ENCODE measurements around the gene NPHS1. TPM values are rescaled to one million over a fixed set of nuclear protein-coding genes. Genes with fewer than 3 reads are reported as not detected.

NPHS1 gene
- total RNA-seq, 4 donors from 2014 or later: 0.14 TPM; not detected in 3

DNA sequence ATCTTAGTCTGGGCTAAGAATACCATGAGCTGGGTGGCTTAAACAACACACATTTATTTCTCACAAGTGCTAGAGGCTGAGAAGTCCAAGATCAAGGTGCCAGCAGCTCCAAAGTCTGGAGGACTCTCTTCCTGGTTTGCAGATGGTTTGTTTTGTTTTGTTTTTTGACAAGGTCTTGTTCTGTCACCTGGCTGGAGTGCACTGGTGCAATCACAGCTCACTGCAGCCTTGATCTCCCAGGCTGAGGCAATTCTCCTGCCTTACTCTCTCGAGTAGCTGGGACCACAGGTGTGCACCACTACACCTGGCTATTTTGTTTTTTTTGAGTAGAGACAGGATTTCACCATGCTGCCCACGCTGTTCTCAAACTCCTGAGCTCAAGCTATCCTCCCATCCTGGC lies 31.6 kb upstream of the NPHS1 start:
- intact Hi-C loops (cut with DNase I; ENCODE audit: low total_unique reads): loop anchor here (10.0 kb wide), 1 partner anchor 51 kb away; the partner anchor contains the start of gene LRFN3

DNA sequence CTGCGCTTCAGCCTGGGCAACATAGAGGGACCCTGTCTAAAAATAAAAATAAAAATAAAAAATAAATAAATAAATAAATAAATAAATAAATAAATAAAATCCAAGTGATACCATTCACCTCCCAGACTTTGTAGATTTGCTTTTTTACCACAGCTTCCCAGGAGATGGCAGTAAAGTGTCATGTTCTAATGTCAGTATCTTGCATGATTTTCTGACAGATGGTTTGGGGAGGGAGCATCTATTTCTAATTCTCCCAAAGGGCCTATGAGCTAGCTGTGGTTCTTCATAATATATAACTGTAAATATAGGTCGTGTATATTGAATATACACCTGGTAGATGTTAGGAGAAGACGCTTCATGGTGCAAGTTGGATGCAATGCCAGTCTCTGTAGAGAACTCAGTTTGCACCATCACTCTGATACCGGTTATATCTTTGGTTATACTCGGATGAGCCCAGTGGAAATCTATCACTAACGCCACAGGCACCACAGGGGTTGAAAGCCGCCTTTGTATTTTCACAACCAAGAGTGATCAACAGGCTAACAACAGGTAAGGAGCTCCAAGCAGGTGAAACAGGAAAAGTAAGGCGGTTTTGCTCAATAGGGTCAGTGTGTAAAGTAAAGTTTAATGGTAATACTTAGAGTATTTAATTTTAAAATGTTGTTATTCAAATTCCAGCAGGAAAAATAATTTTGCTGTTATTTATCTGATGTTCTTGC lies 30.0 kb upstream of the NPHS1 start:
- H3K4me1 ChIP-seq: no peaks in the 10 kb centered on the region
- no peaks in the 10 kb centered on the region for H3K36me3 ChIP-seq
- H3K27me3 ChIP-seq: peaks cover 0 to 7% of the 10 kb centered on the region in 2 donors
- intact Hi-C loops (cut with DNase I; ENCODE audit: low total_unique reads): loop anchor here (10.0 kb wide), 1 partner anchor 53 kb away; the partner anchor contains the start of gene LRFN3
- no peak overlapping the region for H3K4me3 ChIP-seq
- TF ChIP-seq POLR2A (IDR thresholded peaks at IDR 0.05): no peak
- TF ChIP-seq, protein P1, sequence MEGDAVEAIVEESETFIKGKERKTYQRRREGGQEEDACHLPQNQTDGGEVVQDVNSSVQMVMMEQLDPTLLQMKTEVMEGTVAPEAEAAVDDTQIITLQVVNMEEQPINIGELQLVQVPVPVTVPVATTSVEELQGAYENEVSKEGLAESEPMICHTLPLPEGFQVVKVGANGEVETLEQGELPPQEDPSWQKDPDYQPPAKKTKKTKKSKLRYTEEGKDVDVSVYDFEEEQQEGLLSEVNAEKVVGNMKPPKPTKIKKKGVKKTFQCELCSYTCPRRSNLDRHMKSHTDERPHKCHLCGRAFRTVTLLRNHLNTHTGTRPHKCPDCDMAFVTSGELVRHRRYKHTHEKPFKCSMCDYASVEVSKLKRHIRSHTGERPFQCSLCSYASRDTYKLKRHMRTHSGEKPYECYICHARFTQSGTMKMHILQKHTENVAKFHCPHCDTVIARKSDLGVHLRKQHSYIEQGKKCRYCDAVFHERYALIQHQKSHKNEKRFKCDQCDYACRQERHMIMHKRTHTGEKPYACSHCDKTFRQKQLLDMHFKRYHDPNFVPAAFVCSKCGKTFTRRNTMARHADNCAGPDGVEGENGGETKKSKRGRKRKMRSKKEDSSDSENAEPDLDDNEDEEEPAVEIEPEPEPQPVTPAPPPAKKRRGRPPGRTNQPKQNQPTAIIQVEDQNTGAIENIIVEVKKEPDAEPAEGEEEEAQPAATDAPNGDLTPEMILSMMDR (IDR thresholded peaks at IDR 0.05): peak; percentile 46 to 68 (median 60)
- no peaks in the 10 kb centered on the region for H3K9me3 ChIP-seq
- DNase-seq: peak in 1 of 2 donors; percentile 60
- no peak overlapping the region for H3K27ac ChIP-seq

More for the DNA sequence above, 31.6 kb upstream of the NPHS1 start:
- Histone ChIP-seq H3K4me1 (no peaks in the 10 kb centered on the region), H3K36me3 (no peaks in the 10 kb centered on the region), H3K27ac (no peak overlapping the region), H3K9me3 (no peaks in the 10 kb centered on the region), H3K4me3 (no peak overlapping the region), H3K27me3 (peaks cover 0 to 7% of the 10 kb centered on the region in 2 donors)
- no peak for TF ChIP-seq POLR2A (IDR thresholded peaks at IDR 0.05)
- TF ChIP-seq, protein P1 (IDR thresholded peaks at IDR 0.05): no peak
- no peak for DNase-seq

GRCh38 chr19:35879770-35880317 lies 27.5 kb upstream of the NPHS1 start:
- no peak for TF ChIP-seq POLR2A (IDR thresholded peaks at IDR 0.05)
- TF ChIP-seq, protein P1 (IDR thresholded peaks at IDR 0.05): no peak
- Histone ChIP-seq H3K4me1 (no peaks in the 10 kb centered on the region), H3K27me3 (peaks cover 0 to 7% of the 10 kb centered on the region in 2 donors), H3K9me3 (no peaks in the 10 kb centered on the region), H3K27ac (no peak overlapping the region), H3K36me3 (no peaks in the 10 kb centered on the region), H3K4me3 (no peak overlapping the region)
- peak; percentile 70 to 81 for DNase-seq
- intact Hi-C loops (cut with DNase I; ENCODE audit: low total_unique reads): loop anchor here (10.0 kb wide), 1 partner anchor 55 kb away; the partner anchor contains the start of gene LRFN3

GRCh38 chr19:35879068-35879467 lies 26.8 kb upstream of the NPHS1 start:
- Histone ChIP-seq H3K36me3 (no peaks in the 10 kb centered on the region), H3K4me1 (no peaks in the 10 kb centered on the region), H3K4me3 (no peak overlapping the region), H3K9me3 (no peaks in the 10 kb centered on the region), H3K27ac (no peak overlapping the region), H3K27me3 (peaks cover 0 to 7% of the 10 kb centered on the region in 2 donors)
- TF ChIP-seq POLR2A (IDR thresholded peaks at IDR 0.05): no peak
- TF ChIP-seq, protein P1 (IDR thresholded peaks at IDR 0.05): no peak
- intact Hi-C loops (cut with DNase I; ENCODE audit: low total_unique reads): no loop called here
- DNase-seq: no peak

GRCh38 chr19:35874392-35874930 lies 22.2 kb upstream of the NPHS1 start:
- Histone ChIP-seq H3K9me3 (no peaks in the 10 kb centered on the region), H3K4me3 (no peak overlapping the region), H3K27me3 (peaks cover 0 to under 1% of the 10 kb centered on the region in 2 donors), H3K36me3 (no peaks in the 10 kb centered on the region), H3K4me1 (peaks cover 0 to 9% of the 10 kb centered on the region in 2 donors), H3K27ac (no peak overlapping the region)
- TF ChIP-seq POLR2A (IDR thresholded peaks at IDR 0.05): no peak
- TF ChIP-seq, protein P1 (IDR thresholded peaks at IDR 0.05): no peak
- intact Hi-C loops (cut with DNase I; ENCODE audit: low total_unique reads): no loop called here
- DNase-seq: no peak

Data from uterus (tissue), 4 donors.